ENCODE results near the gene SPSB2.

Gene SPSB2

GRCh38 chr12:6833189-6833890 is 39.8 kb downstream of the SPSB2 start:
- no peak for DNase-seq (ENCODE audit: low read depth in 3 of 3, low spot score in 1 of 3)

- no peak for DNase-seq (ENCODE audit: low read depth in 3 of 3, low spot score in 1 of 3)
These were observed 41.0 kb downstream of the SPSB2 start for GRCh38 chr12:6832125-6832524.

GRCh38 chr12:6831450-6831995 is 41.6 kb downstream of the SPSB2 start:
- no peak for DNase-seq (ENCODE audit: low read depth in 3 of 3, low spot score in 1 of 3)

GRCh38 chr12:6830999-6831398 is 42.1 kb downstream of the SPSB2 start:
- DNase-seq (ENCODE audit: low read depth in 3 of 3, low spot score in 1 of 3): no peak

GRCh38 chr12:6830286-6830890 is 42.7 kb downstream of the SPSB2 start:
- DNase-seq (ENCODE audit: low read depth in 3 of 3, low spot score in 1 of 3): no peak

GRCh38 chr12:6829536-6830220 is 43.4 kb downstream of the SPSB2 start:
- no peak for DNase-seq (ENCODE audit: low read depth in 3 of 3, low spot score in 1 of 3)

GRCh38 chr12:6828781-6829535 is 44.1 kb downstream of the SPSB2 start:
- DNase-seq (ENCODE audit: low read depth in 3 of 3, low spot score in 1 of 3): peak in 1 of 3 donors; percentile 21

- no peak for DNase-seq (ENCODE audit: low read depth in 3 of 3, low spot score in 1 of 3)
These were observed 44.9 kb downstream of the SPSB2 start, which contains the start of gene P3H3 for GRCh38 chr12:6827982-6828780. TSS of gene P3H3 (plus strand) at chr12:6828407. CDS start at chr12:6828441, 34 bp downstream.

GRCh38 chr12:6827437-6827911 is 45.6 kb downstream of the SPSB2 start:
- peak in 1 of 3 donors; percentile 36 for DNase-seq (ENCODE audit: low read depth in 3 of 3, low spot score in 1 of 3)

- no peak for DNase-seq (ENCODE audit: low read depth in 3 of 3, low spot score in 1 of 3)
These were observed 46.2 kb downstream of the SPSB2 start for GRCh38 chr12:6826734-6827436.

- DNase-seq (ENCODE audit: low read depth in 3 of 3, low spot score in 1 of 3): no peak
These were observed 46.9 kb downstream of the SPSB2 start for GRCh38 chr12:6826125-6826733.

- DNase-seq (ENCODE audit: low read depth in 3 of 3, low spot score in 1 of 3): peak; percentile 47 to 81 (median 69)
These were observed 47.5 kb downstream of the SPSB2 start for GRCh38 chr12:6825398-6826124.

GRCh38 chr12:6824901-6825381 is 48.2 kb downstream of the SPSB2 start:
- no peak for DNase-seq (ENCODE audit: low read depth in 3 of 3, low spot score in 1 of 3)

- no peak for DNase-seq (ENCODE audit: low read depth in 3 of 3, low spot score in 1 of 3)
These were observed 48.9 kb downstream of the SPSB2 start for GRCh38 chr12:6824085-6824775.

- no peak for DNase-seq (ENCODE audit: low read depth in 3 of 3, low spot score in 1 of 3)
These were observed 49.7 kb downstream of the SPSB2 start for GRCh38 chr12:6823182-6824084.

- no peak for DNase-seq (ENCODE audit: low read depth in 3 of 3, low spot score in 1 of 3)
These were observed 50.5 kb downstream of the SPSB2 start for GRCh38 chr12:6822426-6823135.
